Measurements from ENCODE around the gene SURF1. TPM values are rescaled to one million over a fixed set of nuclear protein-coding genes. Genes with fewer than 3 reads are reported as not detected.

The SURF1 gene
- total RNA-seq, 6 experiments from 2014 or later, result 25.3 to 29.1 (median 26.8) TPM

DNA sequence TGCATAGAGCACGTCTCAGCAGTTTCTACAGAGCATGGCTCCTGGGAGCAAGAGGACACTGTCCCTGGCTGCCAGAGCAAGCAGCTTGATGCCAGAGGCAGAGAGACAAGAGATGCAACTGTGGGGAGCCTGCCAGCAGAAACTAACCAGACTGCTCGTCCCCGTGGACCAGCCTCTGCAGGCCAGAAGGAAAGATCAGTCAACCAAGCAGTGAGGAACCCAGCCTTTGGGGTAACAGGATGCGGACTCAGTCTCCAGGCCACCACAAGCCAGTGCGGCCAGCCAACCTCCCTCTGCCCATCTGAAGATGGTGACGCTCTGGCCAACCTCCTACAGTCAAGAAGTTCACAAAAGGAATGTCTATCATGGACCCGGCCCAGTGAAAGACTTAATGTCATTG is 15.9 kb upstream of the SURF1 start:
- DNase-seq, result no peak
- Mint-ChIP-seq H3K4me1 (ENCODE audit: low read depth) (peaks cover 58% of the 10 kb centered on the region), H3K36me3 (ENCODE audit: low read depth) (peaks cover 45% of the 10 kb centered on the region), H3K4me3 (peak overlapping the region; percentile 24; the same call in 1 of the 2 replicates), H3K27me3 (ENCODE audit: insufficient read depth) (peaks cover 13% of the 10 kb centered on the region), H3K27ac (no peak overlapping the region), H3K9me3 (no peaks in the 10 kb centered on the region)
- TF ChIP-seq, protein P1, sequence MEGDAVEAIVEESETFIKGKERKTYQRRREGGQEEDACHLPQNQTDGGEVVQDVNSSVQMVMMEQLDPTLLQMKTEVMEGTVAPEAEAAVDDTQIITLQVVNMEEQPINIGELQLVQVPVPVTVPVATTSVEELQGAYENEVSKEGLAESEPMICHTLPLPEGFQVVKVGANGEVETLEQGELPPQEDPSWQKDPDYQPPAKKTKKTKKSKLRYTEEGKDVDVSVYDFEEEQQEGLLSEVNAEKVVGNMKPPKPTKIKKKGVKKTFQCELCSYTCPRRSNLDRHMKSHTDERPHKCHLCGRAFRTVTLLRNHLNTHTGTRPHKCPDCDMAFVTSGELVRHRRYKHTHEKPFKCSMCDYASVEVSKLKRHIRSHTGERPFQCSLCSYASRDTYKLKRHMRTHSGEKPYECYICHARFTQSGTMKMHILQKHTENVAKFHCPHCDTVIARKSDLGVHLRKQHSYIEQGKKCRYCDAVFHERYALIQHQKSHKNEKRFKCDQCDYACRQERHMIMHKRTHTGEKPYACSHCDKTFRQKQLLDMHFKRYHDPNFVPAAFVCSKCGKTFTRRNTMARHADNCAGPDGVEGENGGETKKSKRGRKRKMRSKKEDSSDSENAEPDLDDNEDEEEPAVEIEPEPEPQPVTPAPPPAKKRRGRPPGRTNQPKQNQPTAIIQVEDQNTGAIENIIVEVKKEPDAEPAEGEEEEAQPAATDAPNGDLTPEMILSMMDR (IDR thresholded peaks at IDR 0.05), result no peak

DNA sequence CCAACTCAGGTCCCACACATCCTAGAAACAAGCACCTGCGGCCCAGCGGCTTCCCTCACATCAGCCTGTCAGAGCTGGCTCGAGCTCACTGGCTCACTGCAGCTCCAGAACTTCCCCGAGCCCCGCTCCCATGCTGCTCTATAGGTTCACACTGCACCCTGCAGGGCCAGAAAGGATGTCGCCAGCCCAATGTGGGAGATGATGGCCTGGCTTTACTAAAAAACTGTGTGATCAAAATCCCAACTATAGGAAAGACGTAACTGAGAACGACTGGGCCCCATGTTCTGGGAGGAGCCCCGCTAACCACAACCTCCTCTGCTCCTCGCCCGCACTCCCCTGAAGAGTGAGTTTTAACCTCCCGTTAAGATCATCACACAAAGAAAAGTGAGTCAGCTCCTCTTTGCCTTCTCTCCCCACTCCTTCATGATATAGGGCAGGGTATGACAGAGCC is 15.0 kb upstream of the SURF1 start:
- no peaks in the 10 kb centered on the region for H3K9me3 Mint-ChIP-seq
- TF ChIP-seq, protein P1 (IDR thresholded peaks at IDR 0.05), result no peak
- DNase-seq, result no peak
- peaks cover 13% of the 10 kb centered on the region for H3K27me3 Mint-ChIP-seq (ENCODE audit: insufficient read depth)
- H3K4me3 Mint-ChIP-seq, result no peak overlapping the region; the same call in 1 of the 2 replicates
- 0 out of 2 replicates have a peak overlapping the region, but pooled peaks have one; percentile 6 for H3K27ac Mint-ChIP-seq
- H3K36me3 Mint-ChIP-seq (ENCODE audit: low read depth), result peaks cover 45% of the 10 kb centered on the region
- H3K4me1 Mint-ChIP-seq (ENCODE audit: low read depth), result peaks cover 52% of the 10 kb centered on the region

DNA sequence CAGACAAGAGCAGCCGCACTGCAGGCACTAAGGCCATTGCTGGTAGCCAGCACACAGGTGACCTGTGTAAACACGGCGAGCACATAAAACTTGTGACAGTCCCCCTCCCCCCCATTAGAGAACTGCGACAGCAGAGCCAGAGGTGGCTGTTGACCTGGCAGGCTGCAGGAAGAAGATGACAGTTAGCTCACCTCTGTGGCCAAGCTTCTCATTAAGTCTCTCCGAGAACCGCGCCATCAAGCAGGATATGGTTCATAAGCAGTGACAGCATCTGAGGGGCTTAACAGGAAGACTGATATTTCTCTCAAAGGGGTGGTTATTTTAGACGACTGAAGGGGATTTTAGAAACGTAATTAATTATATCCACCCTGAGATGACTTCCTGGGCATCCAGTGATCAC is 14.4 kb upstream of the SURF1 start:
- Mint-ChIP-seq H3K4me1 (ENCODE audit: low read depth) (peaks cover 52% of the 10 kb centered on the region), H3K27ac (peak overlapping the region; percentile 4; the same call in 1 of the 2 replicates), H3K9me3 (no peaks in the 10 kb centered on the region), H3K36me3 (ENCODE audit: low read depth) (peaks cover 45% of the 10 kb centered on the region), H3K27me3 (ENCODE audit: insufficient read depth) (peaks cover 13% of the 10 kb centered on the region), H3K4me3 (no peak overlapping the region)
- DNase-seq, result no peak
- TF ChIP-seq, protein P1 (IDR thresholded peaks at IDR 0.05), result no peak

DNA sequence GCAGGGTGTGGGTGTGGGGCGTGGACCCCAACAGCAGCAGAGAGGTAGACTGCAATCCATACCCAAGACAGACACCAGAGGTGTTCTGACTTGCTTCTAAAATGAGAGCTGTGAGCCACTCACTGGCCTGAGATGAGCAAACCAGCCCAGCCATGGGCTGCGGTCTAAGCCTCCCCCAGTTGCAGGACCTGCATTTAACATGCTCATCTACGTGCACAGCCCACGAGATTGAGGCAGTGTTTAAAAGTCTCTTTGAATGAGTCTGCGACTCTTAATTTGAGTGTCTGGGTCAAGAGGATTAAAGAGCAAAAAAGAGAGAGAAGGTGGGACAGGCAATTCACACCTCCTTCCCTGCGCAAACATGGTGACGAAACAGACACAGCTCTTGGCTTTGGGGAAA is 13.6 kb upstream of the SURF1 start:
- no peaks in the 10 kb centered on the region for H3K9me3 Mint-ChIP-seq
- H3K4me3 Mint-ChIP-seq, result no peak overlapping the region
- DNase-seq, result no peak
- TF ChIP-seq, protein P1 (IDR thresholded peaks at IDR 0.05), result no peak
- peaks cover 42% of the 10 kb centered on the region for H3K36me3 Mint-ChIP-seq (ENCODE audit: low read depth)
- H3K27me3 Mint-ChIP-seq (ENCODE audit: insufficient read depth), result peaks cover 10% of the 10 kb centered on the region
- 0 out of 2 replicates have a peak overlapping the region, but pooled peaks have one; percentile 4 for H3K27ac Mint-ChIP-seq
- H3K4me1 Mint-ChIP-seq (ENCODE audit: low read depth), result peaks cover 52% of the 10 kb centered on the region

DNA sequence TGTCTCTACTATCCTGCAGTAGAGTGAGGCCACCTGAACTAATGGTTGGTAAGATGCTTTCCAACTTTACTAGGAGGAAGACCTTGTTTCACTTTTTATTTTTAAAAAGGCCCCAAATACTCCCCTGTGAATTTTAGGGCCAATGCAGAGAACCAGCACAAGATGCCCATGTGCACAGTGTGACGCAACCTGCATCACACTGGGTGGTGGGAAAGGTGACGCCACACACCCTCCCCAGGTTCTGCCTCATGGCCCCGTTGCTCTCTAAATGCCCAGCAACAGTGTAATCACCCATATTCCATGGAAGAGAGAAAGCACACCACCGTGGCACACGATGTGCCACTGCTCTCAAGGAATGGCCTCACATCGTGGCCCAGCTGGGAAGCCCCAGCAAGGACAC is 13.1 kb upstream of the SURF1 start:
- Mint-ChIP-seq H3K9me3 (no peaks in the 10 kb centered on the region), H3K27me3 (ENCODE audit: insufficient read depth) (peaks cover 7% of the 10 kb centered on the region), H3K4me1 (ENCODE audit: low read depth) (peaks cover 48% of the 10 kb centered on the region), H3K27ac (no peak overlapping the region), H3K4me3 (no peak overlapping the region), H3K36me3 (ENCODE audit: low read depth) (peaks cover 37% of the 10 kb centered on the region)
- TF ChIP-seq, protein P1 (IDR thresholded peaks at IDR 0.05), result no peak
- DNase-seq, result no peak

Data from HFFc6 (cell line).